HepG2 (cell line): ENCODE measurements around the gene TLR9. TPM values are rescaled to one million over a fixed set of nuclear protein-coding genes. Genes with fewer than 3 reads are reported as not detected.
A peak's percentile ranks its signal among the peaks of the same experiment; 100 is the strongest.

Experiments used
- ATAC-seq: fragments of 200-7000 bp; cut with Tn5 transposase; 3 replicates; pipeline ENCODE4 v1.9.1; 2020; ENCODE audit warnings: mild to moderate bottlenecking, moderate library complexity
- BruUV-seq: library from RNA; stranded (reverse); fragments of 400-500 nt; replicated peaks from 2 replicates; lab custom pipeline; 2021; lab: Mats Ljungman, UMichigan
- CTCF ChIA-PET: fragments of 300-600 bp; formaldehyde crosslinking; extraction: SDS; loops from one replicate; lab custom pipeline; 2021; ENCODE audit warnings: low total read pairs, inconsistent platforms, low intra/inter-chr PET ratio; lab: Yijun Ruan, JAX
- POLR2A ChIA-PET: fragments of 350-600 bp; sonication (Branson Sonifier 250); formaldehyde crosslinking; loops from one replicate; lab custom pipeline; 2020; ENCODE audit warnings: antibody characterized with exemption, inconsistent platforms; lab: Yijun Ruan, JAX
- DNase-seq: peaks from one replicate; pipeline ENCODE4 v3.0.0-alpha.2; 2015; ENCODE audit warnings: low spot score
- FAIRE-seq: peaks from 3 replicates; lab custom pipeline; 2011; peaks lifted over from hg19 to GRCh38; lab: Jason Lieb, UNC
- H2AFZ ChIP-seq: one replicate; pipeline ENCODE4 v1.6.1; 2011; ENCODE audit warnings: low read length, inconsistent platforms
- H3K27ac ChIP-seq: fragments of 300-600 bp; 3 replicates; pipeline ENCODE4 v1.8.0; 2011; ENCODE audit warnings: mixed run types, mild to moderate bottlenecking, mixed read lengths, low read length, inconsistent platforms; ENCODE audit not compliant: insufficient read depth; ENCODE audit errors: extremely low read length
- H3K27me3 ChIP-seq, 2 experiments: fragments of 200-600 bp in 1 of 2; 2 replicates in 1 of 2; 3 replicates in 1 of 2; pipeline versions ENCODE4 v1.6.0 to v1.8.0; 2011; ENCODE audit warnings: low read length in 2 of 2, mild to moderate bottlenecking in 2 of 2, moderate library complexity in 2 of 2, inconsistent platforms in 1 of 2; ENCODE audit not compliant: insufficient read depth in 2 of 2, control insufficient read depth in 1 of 2
- H3K36me3 ChIP-seq, 2 experiments: fragments of 200-600 bp in 1 of 2; replicated peaks in 1 of 2; 2 replicates in 1 of 2; 3 replicates in 1 of 2; pipeline versions ENCODE4 v1.5.1 to v1.8.0; 2011; ENCODE audit warnings: low read length in 2 of 2, inconsistent platforms in 1 of 2; ENCODE audit not compliant: insufficient read depth in 2 of 2, control insufficient read depth in 1 of 2
- H3K4me1 ChIP-seq: 2 replicates; pipeline ENCODE4 v1.5.1; 2012; ENCODE audit warnings: low read length, inconsistent platforms; ENCODE audit not compliant: insufficient read depth
- H3K4me2 ChIP-seq: 2 replicates; pipeline ENCODE4 v1.6.0; 2011; ENCODE audit warnings: low read depth, low read length, inconsistent platforms
- H3K4me3 ChIP-seq, 3 experiments: fragments of 200-600 bp in 1 of 3; sonication (generic), shearing (Covaris generic) in 1 of 3; replicated peaks in 1 of 3; 2 replicates each; pipeline ENCODE4 v1.5.1; 2011 to 2016; ENCODE audit warnings: low read length in 3 of 3, inconsistent platforms in 2 of 3, low read depth in 2 of 3, mild to moderate bottlenecking in 2 of 3, control low read depth in 1 of 3, mixed read lengths in 1 of 3; ENCODE audit not compliant: insufficient read depth in 1 of 3
- H3K79me2 ChIP-seq: one replicate; pipeline ENCODE4 v1.6.1; 2011; ENCODE audit warnings: low read length, inconsistent platforms; ENCODE audit not compliant: insufficient read depth
- H3K9ac ChIP-seq: 2 replicates; pipeline ENCODE4 v1.6.0; 2011; ENCODE audit warnings: mild to moderate bottlenecking, low read depth, low read length, inconsistent platforms; ENCODE audit not compliant: insufficient read depth
- H3K9me3 ChIP-seq: 2 replicates; pipeline ENCODE4 v1.5.1; 2012; ENCODE audit warnings: mild to moderate bottlenecking, low read length
- H4K20me1 ChIP-seq: 2 replicates; pipeline ENCODE4 v1.6.0; 2011; ENCODE audit warnings: inconsistent platforms, mild to moderate bottlenecking, low read length, moderate library complexity; ENCODE audit not compliant: insufficient read depth
- AGO1 ChIP-seq: fragments of 200-400 bp; formaldehyde crosslinking; IDR thresholded peaks from 2 replicates; pipeline ENCODE4 v1.6.1; 2017; ENCODE audit warnings: mild to moderate bottlenecking, low read depth, low read length, moderate library complexity; ENCODE audit not compliant: poor library complexity, severe bottlenecking
- BCL6 ChIP-seq: IDR thresholded peaks from 2 replicates; pipeline ENCODE4 v1.6.1; 2016; ENCODE audit warnings: missing genetic modification reagents, missing compliant biosample characterization
- CC2D1A ChIP-seq: sonication (generic); formaldehyde crosslinking; IDR thresholded peaks from 2 replicates; pipeline ENCODE4 v1.8.1; 2023; ENCODE audit warnings: mild to moderate bottlenecking, missing genetic modification reagents
- GTF2F1 ChIP-seq: fragments of 150-350 bp; IDR thresholded peaks from 2 replicates; pipeline ENCODE4 v1.6.1; 2014; ENCODE audit warnings: low read length
- SKI ChIP-seq: fragments of 450-650 bp; IDR thresholded peaks from one replicate; pipeline ENCODE4 v1.6.1; 2018; ENCODE audit warnings: mild to moderate bottlenecking; ENCODE audit not compliant: partially characterized antibody
- U2AF2 ChIP-seq: fragments of 200-400 bp; formaldehyde crosslinking; IDR thresholded peaks from 2 replicates; pipeline ENCODE4 v1.6.1; 2017; ENCODE audit warnings: low read depth, mild to moderate bottlenecking, low read length
- UBTF ChIP-seq: sonication (generic); formaldehyde crosslinking; IDR thresholded peaks from 2 replicates; pipeline ENCODE4 v1.4.0; 2020; ENCODE audit warnings: mild to moderate bottlenecking, missing genetic modification reagents
- ZKSCAN1 ChIP-seq: fragments of 150-350 bp; IDR thresholded peaks from 2 replicates; pipeline ENCODE4 v1.6.1; 2014; ENCODE audit warnings: low read length
- ZNF142 ChIP-seq: sonication (generic); formaldehyde crosslinking; IDR thresholded peaks from 2 replicates; pipeline ENCODE4 v1.4.0; 2020; ENCODE audit warnings: missing genetic modification reagents
- ZNF292 ChIP-seq: sonication (generic); formaldehyde crosslinking; IDR thresholded peaks from 2 replicates; pipeline ENCODE4 v1.8.1; 2022; ENCODE audit warnings: mild to moderate bottlenecking, low read depth, missing genetic modification reagents, borderline replicate concordance
- ZNF570 ChIP-seq: sonication (generic); formaldehyde crosslinking; IDR thresholded peaks from 2 replicates; pipeline ENCODE4 v1.4.0; 2020; ENCODE audit warnings: mild to moderate bottlenecking, missing genetic modification reagents, borderline replicate concordance
- ZNF574 ChIP-seq: sonication (generic); formaldehyde crosslinking; IDR thresholded peaks from 2 replicates; pipeline ENCODE4 v1.4.0; 2020; ENCODE audit warnings: missing genetic modification reagents
- ZNF619 ChIP-seq: sonication (generic); formaldehyde crosslinking; IDR thresholded peaks from 2 replicates; pipeline ENCODE4 v1.4.0; 2020; ENCODE audit warnings: mild to moderate bottlenecking, missing genetic modification reagents
- ZNF878 ChIP-seq: sonication (generic); formaldehyde crosslinking; IDR thresholded peaks from 2 replicates; pipeline ENCODE4 v1.8.1; 2023; ENCODE audit warnings: mild to moderate bottlenecking, missing genetic modification reagents, moderate library complexity
- WGBS: methylation state at CpG from one replicate; pipeline ENCODE4 v1.1.6; 2017; ENCODE audit warnings: low lambda C conversion rate; 5-methylcytosine and 5-hydroxymethylcytosine counted together
- in situ Hi-C: cut with HindIII; loops from 2 replicates; pipeline ENCODE4 v1.10.0; 2017; ENCODE audit warnings: low pct_unique_long_range_greater_than_20kb; ENCODE audit not compliant: extremely low pct_ligation_motif_present
- intact Hi-C: fragments of 100-400 bp; cut with micrococcal nuclease; formaldehyde crosslinking; loops from one replicate; pipeline ENCODE4 v1.10.0; 2022; ENCODE audit not compliant: unreplicated experiment
- polyA plus RNA-seq, 8 experiments: library from polyadenylated mRNA; depleted of rRNA in 3 of 8; stranded (reverse) in 7 of 8; unstranded in 1 of 8; fragments of >200 nt; fragmentation: Illumina TruSeq in 4 of 8; extraction: Trizol in 4 of 8; gene quantifications; 2 replicates each; pipeline versions ENCODE4 v1.2.1 to v1.2.3, GENCODE V29; 2011 to 2016; ENCODE audit warnings: low read depth in 4 of 8, missing spikeins in 1 of 8, mixed read lengths in 1 of 8; ENCODE audit not compliant: insufficient read depth in 1 of 8
- total RNA-seq, 5 experiments: library from RNA; depleted of rRNA; stranded (reverse); fragments of >200 nt; fragmentation: Illumina TruSeq; extraction: Trizol; gene quantifications; 2 replicates each; pipeline ENCODE4 v1.2.3, GENCODE V29; 2016; ENCODE audit warnings: low read depth in 1 of 5

The TLR9 gene
- total and polyA plus RNA-seq, 2 of the 13 experiments (the other 11 are each of a cell fraction or from before 2014, with no cell fraction given) = not detected

- POLR2A ChIA-PET = interaction anchor here (0.7 to 1.5 kb wide), 5 partner anchors 10 to 107 kb away, joined by 3 to 6 read pairs (median 4); partner anchors contain the start of gene POC1A
- no peaks in the 10 kb centered on the region for H3K9me3 ChIP-seq
- in situ Hi-C loops = no loop called here
- ATAC-seq = peak; percentile 51
- no peak overlapping the region for H2AFZ ChIP-seq
- H3K4me1 ChIP-seq = peaks cover 87% of the 10 kb centered on the region
- CTCF ChIA-PET = no interaction called here
- FAIRE-seq = no peak
- H3K4me2 ChIP-seq = peak overlapping the region; percentile 45; the same call in 1 of the 2 replicates
- no TSS peak for BruUV-seq
- 11% methylated on average over 1 of the region's 5 CpGs for WGBS
- no peak overlapping the region for H3K9ac ChIP-seq
- no peak for DNase-seq
- peak overlapping the region in 1 of 3 experiments; percentile 12; a peak in 1 of 6 replicates for H3K4me3 ChIP-seq
- H3K36me3 ChIP-seq = no peaks in the 10 kb centered on the region
- intact Hi-C loops = no loop called here
- H4K20me1 ChIP-seq = no peaks in the 10 kb centered on the region
- no peaks in the 10 kb centered on the region for H3K27me3 ChIP-seq
- no peak overlapping the region for H3K27ac ChIP-seq
- no peaks in the 10 kb centered on the region for H3K79me2 ChIP-seq
- TF ChIP-seq BCL6 (CRISPR knock-in tag) (0 out of 2 replicates have a peak, but pooled peaks have one; percentile 20), GTF2F1 (no peak), ZNF142 (CRISPR knock-in tag) (no peak), ZNF574 (CRISPR knock-in tag) (peak; percentile 42; the same call in 1 of the 2 replicates), ZNF292 (CRISPR knock-in tag) (peak; percentile 55; the same call in 1 of the 2 replicates), SKI (peak; percentile 17), ZNF619 (CRISPR knock-in tag) (no peak), CC2D1A (CRISPR knock-in tag) (no peak), U2AF2 (no peak), AGO1 (no peak), ZNF570 (no peak), ZNF878 (CRISPR knock-in tag) (no peak), UBTF (CRISPR knock-in tag) (no peak), ZKSCAN1 (no peak)
Observed at GRCh38 chr3:52182196-52182595, 43.2 kb downstream of the TLR9 start.
